ENCODE data around the gene HOATZ.

HOATZ gene

GRCh38 chr11:111514216-111515031 is at the start of gene HOATZ:
HOATZ (plus strand) TSS chr11:111514778; CDS start chr11:111514785, 7 bp downstream.
- DNase-seq = no peak

GRCh38 chr11:111465400-111465799 is 49.2 kb upstream of the HOATZ start:
- no peak for DNase-seq

GRCh38 chr11:111466615-111467014 is 48.0 kb upstream of the HOATZ start:
- DNase-seq = no peak

GRCh38 chr11:111469200-111469599 is 45.4 kb upstream of the HOATZ start:
- no peak for DNase-seq

GRCh38 chr11:111472228-111472627 is 42.4 kb upstream of the HOATZ start:
- DNase-seq = no peak

- no peak for DNase-seq
These were observed 40.1 kb upstream of the HOATZ start for GRCh38 chr11:111474432-111474831.

- no peak for DNase-seq
These were observed 38.2 kb upstream of the HOATZ start for GRCh38 chr11:111476366-111476765.

- DNase-seq = no peak
These were observed 37.6 kb upstream of the HOATZ start for GRCh38 chr11:111476956-111477355.

- no peak for DNase-seq
These were observed 36.7 kb upstream of the HOATZ start for GRCh38 chr11:111477898-111478297.

GRCh38 chr11:111479666-111480065 is 34.9 kb upstream of the HOATZ start:
- no peak for DNase-seq

GRCh38 chr11:111483431-111483830 is 31.1 kb upstream of the HOATZ start:
- no peak for DNase-seq

GRCh38 chr11:111490496-111490895 is 24.1 kb upstream of the HOATZ start:
- no peak for DNase-seq

- DNase-seq = no peak
These were observed 20.5 kb upstream of the HOATZ start for GRCh38 chr11:111494040-111494439.

GRCh38 chr11:111499483-111499882 is 15.1 kb upstream of the HOATZ start:
- DNase-seq = no peak

- no peak for DNase-seq
These were observed 14.1 kb upstream of the HOATZ start for GRCh38 chr11:111500481-111500880.

- no peak for DNase-seq
These were observed 12.0 kb upstream of the HOATZ start for GRCh38 chr11:111502611-111503010.

GRCh38 chr11:111510311-111510710 is 4.3 kb upstream of the HOATZ start:
- no peak for DNase-seq

- DNase-seq = no peak
These were observed 2.0 kb upstream of the HOATZ start, which contains the start of gene BTG4 for GRCh38 chr11:111512296-111513239. BTG4 (minus strand) TSS chr11:111512386; CDS start chr11:111498776, 13,610 bp downstream.

- DNase-seq = no peak
These were observed 1.4 kb upstream of the HOATZ start for GRCh38 chr11:111513240-111513605.

- no peak for DNase-seq
These were observed 1.0 kb downstream of the HOATZ start for GRCh38 chr11:111515591-111515990.

GRCh38 chr11:111518668-111519067 is 4.1 kb downstream of the HOATZ start:
- DNase-seq = no peak

GRCh38 chr11:111520560-111520959 is 6.0 kb downstream of the HOATZ start:
- no peak for DNase-seq

- DNase-seq = no peak
These were observed 6.6 kb downstream of the HOATZ start for GRCh38 chr11:111521135-111521534.

GRCh38 chr11:111522426-111522825 is 7.8 kb downstream of the HOATZ start:
- DNase-seq = no peak

Measured in NCI-H748 treated with DMSO at 0.1 percent for 48 hours (cell line).